Measurements from ENCODE around the gene KIAA1755.
"Not testable (repeated sequence)": the region's sequence is repeated elsewhere in the genome, so short reads cannot be mapped to it uniquely, and the experiment has no call there.

DNA sequence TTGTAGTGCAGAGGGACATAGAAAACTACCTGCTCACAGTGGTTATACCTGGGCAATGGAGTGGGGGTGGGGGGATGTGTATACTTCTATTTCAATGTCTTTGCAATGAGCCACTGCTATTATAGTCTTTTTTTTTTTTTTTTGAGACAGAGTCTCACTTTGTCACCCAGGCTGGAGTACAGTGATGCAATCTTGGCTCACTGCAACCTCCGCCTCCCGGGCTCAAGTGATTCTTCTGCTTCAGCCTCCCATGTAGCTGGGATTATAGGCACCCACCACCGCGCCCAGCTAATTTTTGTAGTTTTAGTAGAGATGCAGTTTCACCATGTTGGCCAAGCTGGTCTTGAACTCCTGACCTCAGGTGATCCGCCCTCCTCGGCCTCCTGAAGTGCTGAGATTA is 9.1 kb downstream of the KIAA1755 start:
- TF ChIP-seq, protein P1, sequence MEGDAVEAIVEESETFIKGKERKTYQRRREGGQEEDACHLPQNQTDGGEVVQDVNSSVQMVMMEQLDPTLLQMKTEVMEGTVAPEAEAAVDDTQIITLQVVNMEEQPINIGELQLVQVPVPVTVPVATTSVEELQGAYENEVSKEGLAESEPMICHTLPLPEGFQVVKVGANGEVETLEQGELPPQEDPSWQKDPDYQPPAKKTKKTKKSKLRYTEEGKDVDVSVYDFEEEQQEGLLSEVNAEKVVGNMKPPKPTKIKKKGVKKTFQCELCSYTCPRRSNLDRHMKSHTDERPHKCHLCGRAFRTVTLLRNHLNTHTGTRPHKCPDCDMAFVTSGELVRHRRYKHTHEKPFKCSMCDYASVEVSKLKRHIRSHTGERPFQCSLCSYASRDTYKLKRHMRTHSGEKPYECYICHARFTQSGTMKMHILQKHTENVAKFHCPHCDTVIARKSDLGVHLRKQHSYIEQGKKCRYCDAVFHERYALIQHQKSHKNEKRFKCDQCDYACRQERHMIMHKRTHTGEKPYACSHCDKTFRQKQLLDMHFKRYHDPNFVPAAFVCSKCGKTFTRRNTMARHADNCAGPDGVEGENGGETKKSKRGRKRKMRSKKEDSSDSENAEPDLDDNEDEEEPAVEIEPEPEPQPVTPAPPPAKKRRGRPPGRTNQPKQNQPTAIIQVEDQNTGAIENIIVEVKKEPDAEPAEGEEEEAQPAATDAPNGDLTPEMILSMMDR (IDR thresholded peaks at IDR 0.05), result not testable (repeated sequence)
- TF ChIP-seq EZH2, EZH2phosphoT487 (IDR thresholded peaks at IDR 0.05): not testable (repeated sequence)

Measured in neural progenitor cell (in vitro differentiated cells).